GF-D8 (cell line): Measurements from ENCODE around the gene PRKG1.
"Not testable (repeated sequence)": the region's sequence is repeated elsewhere in the genome, so short reads cannot be mapped to it uniquely, and the experiment has no call there.

Experiments used
- DNase-seq: peaks from one replicate; lab custom pipeline; 2025; lab: John Stamatoyannopoulos, UW

Gene PRKG1

GRCh38 chr10:51510231-51510630, 435.9 kb downstream of the PRKG1 start:
- DNase-seq: no peak

DNA sequence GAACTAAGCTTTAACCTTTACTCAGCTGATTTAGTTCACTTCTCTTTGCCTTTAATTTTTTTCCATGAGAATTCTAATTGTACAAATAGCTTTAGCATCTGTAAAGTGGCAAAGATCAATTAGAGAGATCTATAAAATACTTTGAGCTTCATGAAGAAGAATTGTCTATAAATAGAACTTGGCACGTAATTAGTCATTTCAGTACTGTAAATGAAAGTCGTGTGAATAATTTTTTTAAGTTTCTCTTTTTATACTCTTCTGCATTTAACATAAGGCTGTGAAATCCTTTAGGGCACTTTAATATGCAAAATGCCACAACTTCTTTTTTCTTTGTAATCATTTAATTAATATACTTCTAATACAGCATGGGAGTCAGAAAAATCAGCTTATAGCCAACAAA, 447.3 kb downstream of the PRKG1 start:
- DNase-seq: no peak

DNA sequence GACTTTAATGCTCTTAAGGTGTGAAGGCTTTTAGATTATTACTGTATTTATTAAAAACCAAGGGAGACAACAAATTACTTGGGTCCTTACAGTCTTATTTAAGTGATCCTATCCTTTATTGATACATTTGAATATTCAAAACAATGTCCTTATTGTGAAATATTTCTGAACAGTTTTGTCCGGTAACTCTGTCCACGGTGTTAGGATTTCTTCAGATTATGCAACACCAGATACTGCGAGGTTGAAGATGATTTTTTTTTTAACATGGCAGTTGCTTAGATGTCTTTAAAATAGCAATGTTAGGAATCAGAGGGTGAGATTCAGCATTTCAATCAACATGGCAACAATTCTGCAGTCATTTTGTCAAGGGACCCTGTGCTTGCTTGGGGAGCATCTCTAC, 448.6 kb downstream of the PRKG1 start:
- no peak for DNase-seq

GRCh38 chr10:51523440-51523839, 449.2 kb downstream of the PRKG1 start:
- no peak for DNase-seq

DNA sequence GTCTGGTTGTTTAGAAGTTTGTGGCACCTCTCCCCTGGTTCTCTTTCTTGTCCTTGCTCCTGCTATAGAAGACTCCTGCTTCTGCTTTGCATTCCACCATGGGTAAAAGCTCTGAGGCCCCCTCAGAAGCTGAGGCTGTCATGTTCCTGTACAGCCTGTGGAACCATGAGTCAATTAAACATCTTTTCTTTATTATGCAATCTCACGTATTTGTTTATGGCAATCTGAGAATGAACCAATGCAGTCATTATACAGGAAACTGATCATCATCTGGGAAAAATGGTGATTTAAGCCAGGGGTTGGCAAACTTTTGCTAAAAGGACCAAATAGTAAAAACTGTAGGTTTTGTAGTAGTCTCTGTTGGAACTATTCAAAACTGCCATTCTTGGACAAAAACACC, 449.8 kb downstream of the PRKG1 start:
- DNase-seq: no peak

DNA sequence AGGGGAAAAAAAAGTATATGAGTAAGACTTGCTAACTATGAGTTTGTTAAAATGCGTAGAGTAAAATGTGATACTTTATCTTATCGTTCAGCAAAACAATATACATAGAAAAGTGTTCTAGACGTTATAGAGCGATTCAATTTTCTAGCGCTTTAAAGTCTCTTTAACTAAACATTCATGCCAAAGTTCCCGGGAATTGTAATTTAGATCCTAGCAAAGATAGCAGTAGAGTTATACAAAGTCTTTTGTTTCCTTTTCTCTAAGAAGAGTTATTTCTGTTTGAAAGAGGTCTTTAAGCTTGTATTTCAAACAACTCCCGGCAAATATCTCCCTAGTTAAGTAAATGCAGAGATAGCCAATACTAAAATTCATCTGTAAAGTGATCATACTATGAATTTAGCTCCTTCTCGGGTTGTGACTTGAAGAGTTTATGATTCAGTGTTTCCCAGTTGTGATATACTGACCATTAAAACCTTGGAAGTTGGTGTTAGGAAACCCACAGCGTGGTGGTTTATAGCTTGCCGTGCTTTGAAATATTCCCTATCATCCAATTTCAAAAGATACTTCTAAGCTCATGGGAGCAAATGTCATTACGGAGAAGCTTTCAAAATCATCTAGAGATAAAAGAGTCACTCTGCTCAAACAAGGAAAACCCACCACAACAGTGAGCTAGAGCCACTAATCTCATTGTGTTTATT, 453.4 kb downstream of the PRKG1 start:
- no peak for DNase-seq

DNA sequence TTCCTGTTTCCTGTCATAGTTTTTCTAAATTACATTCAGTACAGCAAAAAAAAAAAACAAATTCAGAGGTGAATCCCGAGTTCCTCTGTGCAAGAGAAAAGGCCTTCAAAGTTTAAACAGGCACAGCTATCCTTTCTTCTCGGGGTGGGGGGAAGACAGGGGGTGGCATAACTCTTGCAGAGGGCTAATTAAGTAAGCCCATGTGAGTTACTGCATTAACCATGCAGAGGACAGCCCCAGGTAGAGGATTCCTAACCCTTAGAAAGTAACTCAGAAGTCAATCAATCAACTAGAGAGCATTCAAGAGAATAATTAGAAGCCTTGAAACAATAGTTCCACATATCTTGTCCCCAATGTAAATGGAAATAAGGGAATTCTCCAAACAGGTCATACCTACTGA, 454.2 kb downstream of the PRKG1 start:
- no peak for DNase-seq

DNA sequence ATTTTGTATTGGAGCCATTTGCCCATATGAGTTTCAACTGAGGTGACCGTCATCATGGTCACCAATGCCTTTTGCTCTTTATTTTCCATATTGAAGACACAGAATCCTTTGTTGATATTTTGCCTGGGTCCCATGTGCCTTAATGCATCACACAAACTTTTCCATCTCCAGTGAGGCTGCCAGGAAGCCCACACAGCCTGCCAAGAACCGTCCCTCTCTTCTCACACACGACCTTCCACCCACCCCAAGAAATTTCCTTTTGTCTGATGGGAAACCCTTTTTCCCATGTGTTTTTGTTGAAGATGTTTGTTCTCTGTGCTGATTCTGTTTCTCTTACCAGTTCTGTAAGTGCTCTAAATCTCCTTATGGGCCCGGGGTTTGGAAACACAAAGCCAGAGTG, 456.3 kb downstream of the PRKG1 start:
- no peak for DNase-seq

- no peak for DNase-seq
These were observed 457.8 kb downstream of the PRKG1 start for GRCh38 chr10:51532044-51532443.

- no peak for DNase-seq
These were observed 468.6 kb downstream of the PRKG1 start for GRCh38 chr10:51542853-51543252.

DNA sequence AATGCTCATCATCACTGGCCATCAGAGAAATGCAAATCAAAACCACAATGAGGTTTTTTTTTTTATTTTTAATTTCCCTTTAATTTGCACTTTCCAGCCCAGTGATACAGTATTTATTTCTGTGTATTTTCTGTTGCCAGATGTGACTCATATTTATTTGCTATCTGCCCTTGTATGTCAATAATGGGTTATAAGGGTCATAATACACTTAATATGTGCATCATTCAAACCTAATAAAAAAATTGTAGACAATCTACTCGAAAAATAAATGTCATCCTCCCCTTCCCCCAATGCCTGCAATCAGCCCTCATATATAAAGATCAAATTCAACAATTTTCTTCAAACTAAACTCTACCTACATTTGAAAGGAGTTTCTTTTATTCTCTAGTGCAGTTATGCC, 470.6 kb downstream of the PRKG1 start:
- no peak for DNase-seq

DNA sequence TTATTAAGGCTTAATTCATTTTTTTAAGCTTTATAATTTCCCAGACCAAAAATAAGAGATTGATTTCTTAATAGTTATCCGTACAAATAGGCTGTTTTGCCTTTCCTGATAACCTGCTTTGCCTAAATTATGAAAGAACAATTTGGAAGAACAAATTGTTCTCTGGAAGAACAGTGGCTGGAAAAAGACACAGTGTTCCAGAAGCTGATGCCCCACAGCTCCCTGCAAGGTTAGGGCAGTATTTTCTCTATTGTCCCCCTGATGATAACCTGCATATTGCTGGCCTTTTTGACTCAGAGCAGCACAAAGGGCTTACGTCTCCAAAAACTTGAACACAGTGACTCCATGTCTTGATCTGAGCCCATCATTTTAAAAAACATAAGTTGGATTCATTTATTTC, 473.7 kb downstream of the PRKG1 start:
- DNase-seq: no peak

GRCh38 chr10:51552879-51553278, 478.6 kb downstream of the PRKG1 start:
- DNase-seq: no peak

DNA sequence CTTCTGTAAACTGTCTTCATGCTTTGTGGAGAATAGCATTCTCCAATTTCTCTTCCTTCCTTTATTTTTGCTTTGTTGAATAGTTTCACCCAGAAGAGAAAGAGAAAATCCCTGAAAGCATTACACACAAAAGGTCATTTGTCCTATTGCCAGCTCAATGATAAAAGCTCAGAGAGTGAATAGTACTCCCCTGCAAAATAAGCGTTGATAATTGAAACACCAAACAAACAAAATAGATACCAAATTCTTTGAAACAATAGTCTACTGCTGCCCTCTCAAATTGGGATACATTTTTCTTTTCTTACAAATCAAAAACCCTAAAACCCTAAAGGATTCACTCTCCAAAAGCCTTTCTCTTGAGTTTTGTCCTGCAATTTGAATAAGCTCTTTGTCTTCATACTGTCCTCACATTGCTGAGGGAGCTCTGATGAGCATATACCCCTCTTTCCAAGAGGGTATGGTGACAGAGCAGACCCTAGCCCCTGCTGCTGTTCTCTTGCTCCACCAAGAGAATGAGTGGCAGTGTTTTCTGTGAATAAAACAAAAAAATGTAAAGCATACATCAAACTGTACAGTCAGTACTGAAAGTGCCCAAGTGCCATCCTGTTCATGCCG, 490.7 kb downstream of the PRKG1 start:
- no peak for DNase-seq

GRCh38 chr10:51567271-51567670, 493.0 kb downstream of the PRKG1 start:
- no peak for DNase-seq

DNA sequence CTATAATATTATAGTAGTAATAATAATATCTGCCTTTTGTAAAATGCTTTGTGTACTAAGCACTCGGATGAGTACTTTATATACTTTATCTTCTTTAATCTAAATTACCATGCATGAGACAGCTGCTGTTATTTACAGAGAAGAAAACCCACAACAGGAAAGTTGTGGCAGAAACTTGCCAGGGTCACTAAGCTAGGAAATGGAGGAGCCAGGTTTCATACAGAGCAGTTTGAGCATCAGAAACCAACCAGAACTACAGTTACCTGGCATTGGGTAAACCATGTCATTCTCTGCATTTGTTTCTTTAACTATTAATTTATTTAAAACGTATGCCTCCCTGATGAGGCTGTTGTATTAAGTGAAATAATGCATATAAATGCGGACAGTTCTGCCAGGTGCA, 495.2 kb downstream of the PRKG1 start:
- DNase-seq: no peak

- no peak for DNase-seq
These were observed 500.2 kb downstream of the PRKG1 start for GRCh38 chr10:51574248-51575048.

DNA sequence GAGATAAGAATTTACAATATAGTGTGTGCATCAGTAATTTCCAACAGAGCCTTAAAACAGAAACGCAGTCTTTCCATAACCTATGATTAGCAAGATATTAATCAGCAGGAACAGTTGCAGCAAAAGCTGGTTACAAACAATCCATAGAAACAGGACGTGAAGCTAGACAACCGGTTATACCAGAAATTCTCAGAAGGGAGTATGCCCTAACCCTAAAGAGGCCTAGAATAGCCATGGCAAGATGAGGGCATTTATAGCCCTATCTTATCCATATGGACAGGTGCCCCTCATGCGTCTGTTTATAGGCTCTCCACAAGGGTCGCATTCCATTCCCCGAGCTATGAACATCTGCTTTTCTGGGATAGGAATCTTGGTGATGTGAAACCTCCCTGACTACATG, 506.9 kb downstream of the PRKG1 start:
- DNase-seq: not testable (repeated sequence)

DNA sequence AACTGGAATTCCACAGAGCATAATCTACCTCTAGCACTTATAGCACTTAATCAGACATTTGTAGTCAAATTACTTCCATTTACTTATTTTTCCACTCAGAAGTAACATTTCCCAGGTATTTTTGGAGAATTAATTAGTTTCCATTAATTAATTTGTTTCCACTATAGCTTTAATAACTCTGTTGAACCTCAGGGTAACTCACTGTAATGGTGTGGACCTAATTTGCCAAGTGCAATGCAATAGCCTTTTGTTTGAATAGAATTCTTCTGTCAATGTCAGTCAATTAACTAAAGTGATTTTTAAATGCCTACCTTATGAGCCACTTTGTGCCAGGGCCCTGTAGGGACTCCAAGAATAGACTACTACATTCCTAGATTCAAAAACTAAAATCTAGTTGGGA, 509.7 kb downstream of the PRKG1 start:
- DNase-seq: no peak

GRCh38 chr10:51585742-51586141, 511.5 kb downstream of the PRKG1 start:
- no peak for DNase-seq

DNA sequence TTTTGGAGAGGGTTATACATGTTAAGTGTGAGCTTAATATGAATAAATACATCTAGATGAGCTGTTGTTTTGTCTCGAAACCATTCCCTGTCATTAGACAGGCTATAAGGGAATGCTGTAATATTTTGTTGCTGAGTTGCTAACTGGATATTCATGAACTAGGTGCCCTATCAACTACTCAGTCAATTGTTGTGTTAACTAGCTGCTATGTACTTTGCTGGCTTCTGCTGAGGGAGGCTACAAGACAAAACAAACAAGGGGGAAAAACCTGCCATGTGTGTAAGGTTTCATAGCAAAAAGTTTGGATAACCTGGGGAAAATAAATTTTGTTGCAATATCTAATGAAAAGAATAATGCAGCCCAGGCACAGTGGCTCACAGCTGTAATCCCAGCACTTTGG, 514.7 kb downstream of the PRKG1 start:
- DNase-seq: no peak

GRCh38 chr10:51590818-51591217, 516.5 kb downstream of the PRKG1 start:
- no peak for DNase-seq

DNA sequence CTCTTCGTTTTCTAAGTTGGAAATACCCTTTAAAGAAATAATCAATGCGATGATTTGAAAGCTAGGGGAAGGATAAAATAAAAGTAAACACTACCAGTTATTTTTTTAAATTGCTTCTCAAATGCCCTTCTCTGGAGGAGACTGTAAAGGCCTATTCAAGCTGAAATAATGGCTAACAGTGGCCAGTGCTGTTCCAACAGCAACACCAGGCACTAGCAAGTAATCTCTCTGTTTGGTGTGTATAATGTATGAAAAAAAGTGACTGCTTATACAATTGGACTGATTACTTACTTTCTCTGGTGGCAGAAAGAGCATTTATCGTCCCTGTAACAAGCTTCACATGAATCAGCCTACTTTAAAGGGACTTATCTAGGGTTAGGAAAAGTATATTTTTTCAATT, 522.4 kb downstream of the PRKG1 start:
- DNase-seq: no peak
